ENCODE results near the gene ESPN.
"Not testable (repeated sequence)": the region's sequence is repeated elsewhere in the genome, so short reads cannot be mapped to it uniquely, and the experiment has no call there.

The ESPN gene

DNA sequence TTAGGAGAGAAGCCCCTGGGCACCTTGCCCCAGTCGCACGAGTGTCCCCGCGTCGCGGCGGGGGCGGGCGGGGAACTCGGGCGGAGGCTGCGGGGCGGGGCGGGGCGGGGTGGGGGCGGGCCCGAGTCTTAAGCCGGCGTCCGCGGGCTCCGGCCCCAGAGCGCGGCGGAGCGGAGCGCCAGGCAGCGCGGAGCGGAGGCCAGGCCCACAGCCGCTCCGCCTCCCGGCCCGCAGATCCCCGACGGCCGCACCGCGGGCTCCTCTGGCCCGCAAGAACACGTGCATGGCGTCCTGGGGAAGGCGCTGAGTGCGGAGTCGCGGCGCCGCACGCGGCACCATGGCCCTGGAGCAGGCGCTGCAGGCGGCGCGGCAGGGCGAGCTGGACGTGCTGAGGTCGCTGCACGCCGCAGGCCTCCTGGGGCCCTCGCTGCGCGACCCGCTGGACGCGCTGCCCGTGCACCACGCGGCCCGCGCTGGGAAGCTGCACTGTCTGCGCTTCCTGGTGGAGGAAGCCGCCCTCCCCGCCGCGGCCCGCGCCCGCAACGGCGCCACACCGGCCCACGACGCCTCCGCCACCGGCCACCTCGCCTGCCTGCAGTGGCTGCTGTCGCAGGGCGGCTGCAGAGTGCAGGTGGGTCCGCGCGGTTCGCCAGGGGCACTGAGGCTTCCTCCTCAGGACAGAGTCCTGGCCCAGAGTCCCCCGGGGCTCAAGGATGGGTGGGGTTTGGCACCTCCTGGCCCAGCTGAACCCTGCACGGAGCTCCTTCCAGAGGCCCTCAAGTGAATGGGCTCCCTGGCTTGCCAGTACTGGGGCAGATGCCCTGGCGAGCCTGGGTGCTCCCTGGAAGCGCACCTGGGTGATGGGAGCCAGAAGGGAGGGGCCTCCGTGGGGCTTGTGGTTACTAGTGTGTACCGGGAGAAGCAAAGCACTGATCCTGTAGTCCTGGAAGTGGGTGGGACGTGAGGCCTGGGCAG lies at the start of gene ESPN:
Gene ESPN, plus strand, starts transcription at position 158 of the 975 bp plus-strand sequence. Its CDS starts 180 bp downstream, at position 338.
- DNase-seq: no peak

DNA sequence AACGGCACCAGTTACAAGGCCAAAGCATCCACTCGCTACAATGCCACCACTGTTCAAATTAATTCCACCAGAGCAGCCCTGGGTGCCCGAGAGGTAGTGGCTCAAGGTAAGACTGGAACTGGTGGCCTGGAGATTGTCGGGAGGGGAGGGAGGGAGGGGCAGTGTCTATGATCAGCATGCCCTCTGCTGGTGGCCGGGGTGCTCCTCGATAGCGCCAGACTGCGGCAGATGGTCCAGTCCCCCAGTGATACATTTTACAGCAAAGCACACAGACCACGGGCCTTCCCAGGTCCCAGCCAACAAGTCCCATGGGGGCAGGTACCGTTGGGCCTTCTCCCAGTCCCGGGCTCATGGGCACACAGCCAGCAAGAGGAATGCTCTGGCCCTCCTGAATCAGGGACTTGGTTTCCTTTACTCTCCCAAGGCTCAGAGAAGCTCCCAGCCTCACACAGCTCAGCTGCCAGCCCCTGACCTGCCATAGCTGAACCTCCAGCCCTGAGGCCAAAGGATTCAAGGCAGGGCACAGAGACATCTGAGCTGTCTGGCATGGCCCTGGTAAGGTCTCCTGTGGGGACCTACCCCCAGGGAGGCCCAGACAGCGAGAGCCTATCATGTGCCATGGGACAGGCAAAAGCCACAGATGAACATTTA lies 46.4 kb upstream of the ESPN start:
- DNase-seq: no peak

DNA sequence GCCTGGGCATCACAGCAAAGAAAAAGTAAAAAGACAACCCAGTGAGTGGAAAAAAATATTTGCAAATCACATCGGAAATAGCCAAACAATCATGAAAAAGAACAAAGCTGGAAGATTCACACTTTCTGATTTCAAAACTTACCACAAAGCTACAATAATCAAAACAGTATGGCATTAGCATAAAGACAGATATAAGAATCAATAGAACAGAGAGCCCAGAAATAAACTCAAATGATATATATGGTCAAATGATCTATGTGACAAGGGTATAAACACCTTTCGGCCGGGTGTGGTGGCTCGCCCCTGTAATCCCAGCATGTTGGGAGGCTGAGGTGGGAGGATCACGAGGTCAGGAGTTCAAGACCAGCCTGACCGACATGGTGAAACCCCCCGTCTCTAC lies 44.5 kb upstream of the ESPN start:
- DNase-seq: no peak

DNA sequence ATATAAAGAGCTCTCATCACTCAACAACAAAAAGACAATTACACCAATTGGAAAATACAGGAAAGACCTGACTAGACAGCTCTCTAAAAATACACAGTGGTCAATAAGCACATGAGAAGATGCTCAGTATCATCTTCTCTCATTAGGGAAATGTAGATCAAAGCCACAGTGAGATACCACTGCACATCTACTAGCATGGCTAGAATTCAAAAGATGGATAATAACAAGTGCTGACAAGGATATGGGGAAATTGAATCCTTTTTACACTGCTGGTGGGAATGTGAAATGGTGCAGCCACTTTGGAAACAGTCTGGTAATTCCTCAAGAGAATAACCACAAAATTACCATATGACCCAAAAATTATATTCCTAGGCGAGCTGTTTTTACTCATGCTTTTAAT lies 40.4 kb upstream of the ESPN start:
- no peak for DNase-seq

- DNase-seq: peak; percentile 36
Measured at GRCh38 chr1:6384962-6385361, 39.6 kb upstream of the ESPN start.

- DNase-seq: peak; percentile 91
Measured at GRCh38 chr1:6385488-6386191, 38.9 kb upstream of the ESPN start.

GRCh38 chr1:6386371-6386949 lies 38.1 kb upstream of the ESPN start:
- DNase-seq: no peak

GRCh38 chr1:6389971-6390370 lies 34.6 kb upstream of the ESPN start:
- no peak for DNase-seq

DNA sequence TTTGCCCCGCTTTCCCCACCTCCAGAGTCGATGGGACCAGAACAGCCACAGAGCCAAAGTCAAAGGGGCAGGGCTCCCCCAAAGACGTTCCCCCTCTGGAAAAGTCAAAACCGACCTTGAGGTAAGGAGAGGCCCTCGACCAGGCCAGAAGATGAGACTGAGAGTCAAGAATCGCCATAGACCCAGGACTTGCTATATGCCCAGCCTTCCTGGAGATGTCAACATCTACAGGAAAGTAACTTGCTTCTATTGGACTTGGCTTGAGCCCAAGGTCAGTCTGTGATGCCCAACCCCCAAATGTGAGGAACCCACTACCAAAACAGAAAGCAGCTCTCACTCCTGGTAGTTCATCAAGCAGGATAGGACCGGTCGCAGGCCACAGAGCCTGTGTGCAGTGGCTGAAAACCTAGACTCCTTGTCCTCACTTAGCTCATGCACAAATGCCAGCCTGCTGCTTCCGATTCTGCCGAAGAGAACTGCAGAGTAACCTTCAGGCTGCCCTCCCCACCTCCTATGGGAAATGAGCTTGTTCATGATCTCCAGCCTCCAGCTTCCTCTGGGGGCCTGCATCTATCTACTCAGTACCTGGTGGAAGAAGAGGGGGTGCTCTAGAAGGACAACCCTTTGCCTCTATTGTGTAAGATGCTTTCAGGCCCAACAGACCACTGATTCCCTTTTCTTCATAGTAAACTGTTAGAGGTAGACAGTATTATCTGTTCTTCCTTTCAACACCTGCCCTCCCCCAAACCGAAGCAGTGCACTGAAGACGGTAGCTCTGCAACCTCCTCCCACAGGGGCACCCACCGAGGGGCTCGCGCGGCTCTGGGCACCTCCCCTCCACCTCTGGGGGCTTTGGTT lies 32.4 kb upstream of the ESPN start:
- DNase-seq: peak; percentile 27

GRCh38 chr1:6392809-6393399 lies 31.7 kb upstream of the ESPN start:
- DNase-seq: no peak

GRCh38 chr1:6393400-6394187 lies 31.0 kb upstream of the ESPN start, which contains the start of gene ACOT7:
Gene ACOT7 (minus strand): TSS chr1:6393767. CDS start chr1:6393399, 368 bp downstream.
- DNase-seq: peak; percentile 77

DNA sequence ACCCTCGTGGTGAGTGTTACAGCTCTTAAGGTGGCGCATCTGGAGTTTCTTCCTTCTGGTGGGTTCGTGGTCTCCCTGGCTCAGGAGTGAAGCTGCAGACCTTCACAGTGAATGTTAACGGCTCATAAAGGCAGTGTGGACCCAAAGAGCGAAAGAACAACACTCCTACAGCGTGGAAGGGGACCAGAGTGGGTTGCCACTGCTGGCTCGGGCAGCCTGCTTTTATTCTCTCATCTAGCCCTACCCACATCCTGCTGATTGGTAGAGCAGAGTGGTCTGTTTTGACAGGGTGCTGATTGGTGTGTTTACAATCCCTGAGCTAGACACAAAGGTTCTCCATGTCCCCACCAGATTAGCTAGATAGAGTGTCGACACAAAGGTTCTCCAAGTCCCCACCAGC lies 29.4 kb upstream of the ESPN start:
- not testable (repeated sequence) for DNase-seq

GRCh38 chr1:6395781-6396244 lies 28.8 kb upstream of the ESPN start:
- DNase-seq: not testable (repeated sequence)

GRCh38 chr1:6396998-6397397 lies 27.6 kb upstream of the ESPN start:
- no peak for DNase-seq

- no peak for DNase-seq
Measured at GRCh38 chr1:6397844-6398441, 26.6 kb upstream of the ESPN start.

DNA sequence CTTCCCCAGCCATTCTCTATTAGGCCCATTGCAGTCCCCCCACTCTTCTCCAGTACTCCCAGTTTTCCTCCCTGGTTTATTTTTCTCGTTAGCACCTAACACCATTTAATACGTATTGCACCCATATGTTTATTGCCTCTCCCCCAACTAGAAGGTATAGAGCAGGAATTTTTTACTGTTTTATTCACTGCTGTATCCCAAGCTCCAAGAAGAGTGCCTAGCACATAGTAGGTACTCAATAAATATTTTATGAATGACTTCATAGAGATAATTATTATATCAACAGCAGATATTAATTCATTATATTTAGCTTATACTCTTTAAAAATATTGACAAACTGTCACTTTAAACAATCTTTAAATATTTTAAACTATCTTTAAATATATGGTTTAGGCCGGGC lies 25.3 kb upstream of the ESPN start:
- no peak for DNase-seq

DNA sequence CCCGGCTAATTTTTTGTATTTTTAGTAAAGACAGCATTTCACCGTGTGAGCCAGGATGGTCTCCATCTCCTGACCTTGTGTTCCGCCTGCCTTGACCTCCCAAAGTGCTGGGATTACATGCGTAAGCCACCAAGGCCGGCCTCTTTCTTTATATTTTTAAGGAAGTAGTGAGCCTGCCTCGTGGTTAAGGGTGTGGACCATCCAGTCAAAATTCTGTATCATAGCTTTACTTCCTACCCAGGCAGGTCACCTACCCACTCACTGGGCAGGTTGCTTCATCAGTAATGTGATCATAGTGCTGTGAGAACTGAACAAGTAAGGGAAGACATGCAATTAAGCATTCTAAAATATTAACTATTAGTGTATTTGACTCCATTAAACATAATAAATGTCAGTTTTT lies 22.9 kb upstream of the ESPN start:
- DNase-seq: no peak

- DNase-seq: no peak
Measured at GRCh38 chr1:6408023-6408422, 16.6 kb upstream of the ESPN start.

DNA sequence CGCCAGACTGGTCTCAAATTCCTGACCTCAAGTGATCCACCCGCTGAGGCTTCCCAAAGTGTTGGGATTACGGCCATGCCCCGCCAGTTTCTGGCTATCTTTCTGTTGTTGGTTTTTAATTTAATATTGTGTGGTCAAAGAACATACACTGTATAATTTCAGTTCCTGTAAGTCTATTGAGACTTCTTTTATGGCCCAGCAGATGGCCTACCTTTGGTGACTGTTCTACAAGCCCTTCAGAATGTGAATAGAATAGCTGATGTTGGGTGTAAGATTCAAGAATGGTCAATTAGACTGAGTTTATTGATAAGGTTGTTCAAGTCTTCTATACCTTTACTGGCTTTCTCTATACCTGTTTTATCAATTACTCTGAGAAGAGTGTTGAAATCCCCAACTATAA lies 15.5 kb upstream of the ESPN start:
- DNase-seq: no peak

DNA sequence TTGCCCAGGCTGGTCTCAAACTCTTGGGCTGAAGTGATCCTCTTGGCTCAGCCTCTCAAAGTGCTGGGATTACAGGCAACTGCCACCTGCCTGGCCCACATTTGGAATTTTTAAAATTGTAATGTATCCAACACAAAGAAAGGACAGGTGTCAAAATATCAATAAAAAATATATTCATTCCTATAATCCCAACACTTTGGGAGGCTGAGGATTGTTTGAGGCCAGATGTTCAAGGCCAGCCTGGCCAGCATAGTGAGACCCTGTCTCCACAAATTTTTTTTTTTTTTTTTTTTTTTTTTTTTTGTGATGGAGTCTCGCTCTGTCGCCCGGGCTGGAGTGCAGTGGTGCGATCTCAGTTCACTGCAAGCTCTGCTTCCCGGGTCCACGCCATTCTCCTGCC lies 14.8 kb upstream of the ESPN start:
- DNase-seq: no peak

Measured in NCI-H2029 (cell line).